Measurements from ENCODE around the gene DNAJC1.
A peak's percentile ranks its signal among the peaks of the same experiment; 100 is the strongest.

The DNAJC1 gene

DNA sequence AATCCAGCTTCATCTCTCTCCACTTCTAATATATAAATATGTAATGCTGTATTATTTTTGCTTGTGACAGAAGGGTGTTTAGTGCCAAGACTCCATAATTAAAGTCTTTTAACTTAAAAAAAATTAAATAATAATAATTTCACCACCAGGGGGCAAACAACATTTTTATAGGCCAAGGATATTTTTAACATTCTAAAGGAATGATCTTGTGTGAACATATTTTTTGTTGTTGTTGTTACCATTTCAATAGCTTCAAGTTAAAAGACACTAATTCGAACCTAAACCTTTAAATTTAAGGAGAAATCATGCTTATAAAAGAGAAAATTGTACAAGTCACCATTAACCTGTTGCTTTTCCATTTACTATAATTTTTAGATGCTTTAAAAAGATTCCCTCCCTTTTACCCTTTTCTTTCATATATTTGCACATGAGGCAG, 7.5 kb upstream of the DNAJC1 start:
- peaks cover 10% of the 10 kb centered on the region for H3K36me3 Mint-ChIP-seq (ENCODE audit: low read depth)
- TF ChIP-seq, protein P1, sequence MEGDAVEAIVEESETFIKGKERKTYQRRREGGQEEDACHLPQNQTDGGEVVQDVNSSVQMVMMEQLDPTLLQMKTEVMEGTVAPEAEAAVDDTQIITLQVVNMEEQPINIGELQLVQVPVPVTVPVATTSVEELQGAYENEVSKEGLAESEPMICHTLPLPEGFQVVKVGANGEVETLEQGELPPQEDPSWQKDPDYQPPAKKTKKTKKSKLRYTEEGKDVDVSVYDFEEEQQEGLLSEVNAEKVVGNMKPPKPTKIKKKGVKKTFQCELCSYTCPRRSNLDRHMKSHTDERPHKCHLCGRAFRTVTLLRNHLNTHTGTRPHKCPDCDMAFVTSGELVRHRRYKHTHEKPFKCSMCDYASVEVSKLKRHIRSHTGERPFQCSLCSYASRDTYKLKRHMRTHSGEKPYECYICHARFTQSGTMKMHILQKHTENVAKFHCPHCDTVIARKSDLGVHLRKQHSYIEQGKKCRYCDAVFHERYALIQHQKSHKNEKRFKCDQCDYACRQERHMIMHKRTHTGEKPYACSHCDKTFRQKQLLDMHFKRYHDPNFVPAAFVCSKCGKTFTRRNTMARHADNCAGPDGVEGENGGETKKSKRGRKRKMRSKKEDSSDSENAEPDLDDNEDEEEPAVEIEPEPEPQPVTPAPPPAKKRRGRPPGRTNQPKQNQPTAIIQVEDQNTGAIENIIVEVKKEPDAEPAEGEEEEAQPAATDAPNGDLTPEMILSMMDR (IDR thresholded peaks at IDR 0.05) = peak; percentile 61
- H3K9me3 Mint-ChIP-seq = peaks cover 16% of the 10 kb centered on the region
- no peak overlapping the region for H3K27ac Mint-ChIP-seq
- no peaks in the 10 kb centered on the region for H3K4me1 Mint-ChIP-seq
- H3K4me3 Mint-ChIP-seq = no peak overlapping the region
- peaks cover 3% of the 10 kb centered on the region for H3K27me3 Mint-ChIP-seq (ENCODE audit: low read depth, poor library complexity)
- DNase-seq = no peak

DNA sequence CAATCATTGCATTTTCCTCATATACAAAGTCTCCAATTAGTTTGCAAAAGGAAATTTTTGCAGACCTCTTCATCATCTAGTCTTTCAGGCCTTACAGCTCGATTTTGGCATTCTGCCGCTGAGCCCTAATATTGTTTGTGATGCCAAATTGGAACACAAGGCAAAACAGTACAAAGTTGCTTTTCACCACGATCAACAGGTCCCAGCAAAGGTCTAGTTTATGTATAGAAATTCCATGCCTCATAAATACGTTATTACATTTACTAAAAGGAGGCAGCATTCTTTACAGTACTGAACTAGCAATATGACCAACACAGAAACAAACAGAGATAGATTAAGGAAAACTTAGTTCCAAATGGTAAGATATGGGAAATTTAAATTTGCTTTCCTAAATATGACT, 7.0 kb upstream of the DNAJC1 start:
- H3K4me3 Mint-ChIP-seq = no peak overlapping the region
- TF ChIP-seq, protein P1 (IDR thresholded peaks at IDR 0.05) = no peak

DNA sequence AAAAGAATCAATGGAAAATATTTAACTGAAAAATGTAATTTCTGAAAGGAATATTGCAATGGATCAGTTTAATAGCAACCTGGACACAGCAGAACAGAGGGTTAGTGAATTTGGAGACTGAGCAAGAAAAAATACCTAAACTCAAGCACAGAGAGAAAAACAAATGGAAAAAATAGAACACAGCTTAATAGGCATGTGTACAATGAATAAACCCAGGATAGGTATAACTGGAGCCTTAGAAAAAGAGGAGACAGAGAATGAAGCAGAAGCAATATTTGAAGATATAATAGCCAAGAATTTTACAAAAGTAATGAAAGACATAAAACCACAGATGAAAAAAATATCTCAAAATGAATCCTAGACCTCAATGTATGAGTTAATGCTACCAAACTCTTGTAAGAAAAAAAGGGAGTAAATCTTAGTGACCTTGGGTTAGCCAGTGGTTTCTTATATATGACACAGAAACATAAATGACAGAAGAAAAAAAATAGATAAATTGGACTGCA, 2.9 kb upstream of the DNAJC1 start:
- Mint-ChIP-seq H3K4me3 (no peak overlapping the region), H3K27me3 (ENCODE audit: low read depth, poor library complexity) (peaks cover 3% of the 10 kb centered on the region), H3K4me1 (peaks cover 23% of the 10 kb centered on the region), H3K9me3 (peaks cover 24% of the 10 kb centered on the region), H3K36me3 (ENCODE audit: low read depth) (peaks cover 14% of the 10 kb centered on the region), H3K27ac (no peak overlapping the region)
- TF ChIP-seq, protein P1 (IDR thresholded peaks at IDR 0.05) = no peak
- no peak for DNase-seq

More for the DNA sequence above, 7.0 kb upstream of the DNAJC1 start:
- no peaks in the 10 kb centered on the region for H3K4me1 Mint-ChIP-seq
- no peak for DNase-seq
- no peak overlapping the region for H3K27ac Mint-ChIP-seq
- H3K36me3 Mint-ChIP-seq (ENCODE audit: low read depth) = peaks cover 14% of the 10 kb centered on the region
- peaks cover 20% of the 10 kb centered on the region for H3K9me3 Mint-ChIP-seq
- H3K27me3 Mint-ChIP-seq (ENCODE audit: low read depth, poor library complexity) = peaks cover 3% of the 10 kb centered on the region

DNA sequence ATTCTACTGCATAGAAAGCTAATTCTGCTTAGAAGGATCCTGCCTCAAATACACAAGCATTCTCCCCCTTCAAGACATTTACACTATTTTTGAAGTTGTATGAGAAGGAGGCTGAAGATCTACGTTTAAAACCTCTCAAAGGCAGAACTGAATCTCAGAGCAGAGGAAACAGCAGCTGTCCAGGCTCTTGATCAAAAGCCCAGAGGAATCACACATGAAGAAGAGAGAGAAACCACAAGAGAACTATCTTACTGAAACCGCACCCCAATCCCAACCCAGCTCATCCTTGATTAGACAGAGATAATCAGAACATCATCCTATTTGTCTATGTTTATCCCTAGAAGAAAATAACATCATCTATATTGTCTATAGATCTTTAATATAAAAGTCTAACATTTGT, 2.2 kb upstream of the DNAJC1 start:
- peaks cover 30% of the 10 kb centered on the region for H3K4me1 Mint-ChIP-seq
- no peak overlapping the region for H3K27ac Mint-ChIP-seq
- TF ChIP-seq, protein P1 (IDR thresholded peaks at IDR 0.05) = no peak
- no peak for DNase-seq
- peaks cover 14% of the 10 kb centered on the region for H3K36me3 Mint-ChIP-seq (ENCODE audit: low read depth)
- no peak overlapping the region for H3K4me3 Mint-ChIP-seq
- peaks cover 24% of the 10 kb centered on the region for H3K9me3 Mint-ChIP-seq
- H3K27me3 Mint-ChIP-seq (ENCODE audit: low read depth, poor library complexity) = peaks cover 3% of the 10 kb centered on the region

DNA sequence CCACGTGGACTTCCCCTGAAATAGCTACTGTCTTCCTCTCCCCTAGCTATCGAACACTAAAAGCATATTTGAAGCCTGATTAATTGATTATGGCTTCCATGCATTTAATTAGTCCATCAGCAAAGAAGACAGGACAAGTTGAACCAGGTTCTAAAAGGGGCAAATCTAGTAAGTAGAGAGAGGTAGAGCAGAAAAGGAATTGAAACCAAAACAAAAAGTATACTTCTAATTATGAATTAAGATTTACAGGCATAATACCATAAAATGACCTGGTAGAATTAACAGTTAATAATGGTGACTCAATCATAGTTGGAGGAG, 393 bp upstream of the DNAJC1 start:
- Mint-ChIP-seq H3K4me1 (peaks cover 43% of the 10 kb centered on the region), H3K4me3 (peak overlapping the region; percentile 69), H3K27me3 (ENCODE audit: low read depth, poor library complexity) (peaks cover 7% of the 10 kb centered on the region), H3K9me3 (peaks cover 39% of the 10 kb centered on the region), H3K27ac (no peak overlapping the region), H3K36me3 (ENCODE audit: low read depth) (peaks cover 30% of the 10 kb centered on the region)
- no peak for DNase-seq
- TF ChIP-seq, protein P1 (IDR thresholded peaks at IDR 0.05) = no peak

DNA sequence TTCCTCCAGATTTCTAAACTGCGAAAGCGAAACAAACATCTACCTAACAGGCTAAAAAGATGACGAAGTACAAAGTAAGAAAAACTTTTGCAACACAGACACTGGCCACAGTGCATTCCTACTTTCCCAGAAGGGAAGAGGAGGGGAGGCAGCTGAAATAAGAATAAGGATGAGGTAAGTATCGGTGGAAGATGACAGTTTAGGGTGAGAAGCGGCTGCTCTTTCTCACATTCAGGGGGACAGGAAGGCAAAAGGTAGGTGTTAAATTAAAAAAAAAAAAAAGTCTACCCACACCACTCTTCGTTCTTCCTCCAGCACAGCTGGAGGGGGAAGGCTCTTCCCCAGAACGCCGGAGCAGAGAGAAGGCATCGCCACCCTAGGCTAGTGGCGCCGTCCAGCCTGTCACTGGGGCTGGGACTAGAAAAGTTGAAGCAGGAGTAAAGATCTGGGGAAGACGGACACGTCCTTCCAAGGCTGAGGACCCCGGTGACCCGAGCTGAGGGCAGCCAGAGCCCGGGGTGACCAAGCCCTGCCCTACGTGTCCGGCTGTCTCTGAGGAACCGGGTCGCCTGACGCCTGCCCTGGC, 846 bp downstream of the DNAJC1 start:
- Mint-ChIP-seq H3K27me3 (ENCODE audit: low read depth, poor library complexity) (peaks cover 7% of the 10 kb centered on the region), H3K9me3 (peaks cover 46% of the 10 kb centered on the region), H3K36me3 (ENCODE audit: low read depth) (peaks cover 37% of the 10 kb centered on the region), H3K4me3 (peak overlapping the region; percentile 92), H3K27ac (peak overlapping the region; percentile 61), H3K4me1 (peaks cover 46% of the 10 kb centered on the region)
- no peak for DNase-seq
- TF ChIP-seq, protein P1 (IDR thresholded peaks at IDR 0.05) = no peak
